Dermis blood vessel endothelial cell (primary cell): ENCODE data around the gene PHAF1. TPM values are rescaled to one million over a fixed set of nuclear protein-coding genes. Genes with fewer than 3 reads are reported as not detected.

ENCODE experiments used
- DNase-seq: peaks from one replicate; pipeline ENCODE4 v3.0.0; 2010
- total RNA-seq: library from RNA; depleted of rRNA; stranded (reverse); fragments of >200 nt; gene quantifications from 2 replicates; pipeline ENCODE4 v1.2.3, GENCODE V29; 2014

Gene PHAF1
- total RNA-seq, 1 donor from 2014 or later: 14.8 TPM

- no peak for DNase-seq
These were observed 54.9 kb downstream of the PHAF1 start, which contains the start of gene HSF4 for GRCh38 chr16:67164599-67165061. TSS of gene HSF4 (plus strand) at chr16:67164745. CDS start at chr16:67164812, 67 bp downstream.

- no peak for DNase-seq
These were observed 55.7 kb downstream of the PHAF1 start for GRCh38 chr16:67165121-67166078.

- no peak for DNase-seq
These were observed 56.4 kb downstream of the PHAF1 start for GRCh38 chr16:67166110-67166547.

- no peak for DNase-seq
These were observed 56.9 kb downstream of the PHAF1 start for GRCh38 chr16:67166598-67167168.

- no peak for DNase-seq
These were observed 57.8 kb downstream of the PHAF1 start for GRCh38 chr16:67167588-67167987.

- DNase-seq: no peak
These were observed 59.3 kb downstream of the PHAF1 start for GRCh38 chr16:67169011-67169451.

GRCh38 chr16:67169642-67170167, 60.0 kb downstream of the PHAF1 start:
- DNase-seq: peak; percentile 59

GRCh38 chr16:67170168-67170948, 60.6 kb downstream of the PHAF1 start, which contains the start of gene NOL3:
TSS of gene NOL3 (plus strand) at chr16:67170538.
- DNase-seq: peak; percentile 79

GRCh38 chr16:67170949-67171649, 61.4 kb downstream of the PHAF1 start:
- no peak for DNase-seq

GRCh38 chr16:67173323-67173722, 63.6 kb downstream of the PHAF1 start:
- DNase-seq: no peak

- DNase-seq: peak; percentile 91
These were observed 64.3 kb downstream of the PHAF1 start for GRCh38 chr16:67173808-67174705.

GRCh38 chr16:67174706-67175231, 65.0 kb downstream of the PHAF1 start:
- no peak for DNase-seq

GRCh38 chr16:67176662-67177061, 66.9 kb downstream of the PHAF1 start:
- DNase-seq: no peak

- peak; percentile 66 for DNase-seq
These were observed 68.3 kb downstream of the PHAF1 start for GRCh38 chr16:67177743-67178699.

- peak; percentile 39 for DNase-seq
These were observed 69.8 kb downstream of the PHAF1 start for GRCh38 chr16:67179421-67180080.

GRCh38 chr16:67180166-67180565, 70.4 kb downstream of the PHAF1 start:
- DNase-seq: no peak

- DNase-seq: peak; percentile 64
These were observed 71.6 kb downstream of the PHAF1 start for GRCh38 chr16:67181346-67181745.

GRCh38 chr16:67182288-67182687, 72.5 kb downstream of the PHAF1 start:
- DNase-seq: no peak

- DNase-seq: no peak
These were observed 73.5 kb downstream of the PHAF1 start for GRCh38 chr16:67183284-67183626.
